ENCODE data around the gene EVA1B.

- peak; percentile 60 to 78 (median 66) for TF ChIP-seq CTCF (IDR thresholded peaks at IDR 0.05)
- TF ChIP-seq POLR2A (IDR thresholded peaks at IDR 0.05), result no peak
Measured at GRCh38 chr1:36342426-36343185, 19.2 kb upstream of the EVA1B start.

All from heart left ventricle (tissue), 13 donors.